Activated CD4-positive, alpha-beta T cell treated with anti-CD3 and anti-CD28 coated beads for 4 hours (primary cell): Measurements from ENCODE around the gene KEL.

ENCODE experiments used
- DNase-seq, 2 donors: peaks; one replicate each; pipeline ENCODE4 v3.0.0-alpha.2; 2020

The KEL gene

DNA sequence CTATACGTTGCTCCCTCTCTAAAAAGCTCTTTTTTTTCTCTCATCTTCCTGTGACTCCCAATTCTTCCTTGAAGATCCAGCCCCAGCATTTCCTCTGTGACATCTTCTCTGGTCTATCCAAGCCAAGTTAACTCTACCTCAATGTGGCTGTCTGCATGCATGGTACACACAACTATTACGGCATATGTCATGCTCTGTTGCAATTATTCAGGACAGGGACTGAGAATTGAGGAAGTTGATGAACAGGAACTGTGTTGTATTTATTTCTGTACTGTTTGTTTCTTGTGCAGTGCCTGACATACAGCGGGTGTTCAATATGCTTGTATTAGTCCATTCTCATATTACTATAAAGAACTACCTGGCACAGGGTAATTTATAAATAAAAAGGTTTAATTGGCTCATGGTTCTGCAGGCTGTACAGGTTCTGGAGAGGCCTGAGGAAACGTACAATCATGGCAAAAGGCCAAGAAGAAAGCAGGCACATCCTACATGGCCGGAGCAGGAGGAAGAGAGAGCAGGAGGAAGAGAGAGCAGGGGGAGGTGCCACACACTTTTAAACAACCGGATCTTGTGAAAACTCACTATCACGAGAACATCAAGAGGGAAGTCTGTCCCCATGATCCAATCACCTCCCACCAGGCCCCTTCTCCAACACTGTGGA lies 34.9 kb downstream of the KEL start:
- no peak for DNase-seq

DNA sequence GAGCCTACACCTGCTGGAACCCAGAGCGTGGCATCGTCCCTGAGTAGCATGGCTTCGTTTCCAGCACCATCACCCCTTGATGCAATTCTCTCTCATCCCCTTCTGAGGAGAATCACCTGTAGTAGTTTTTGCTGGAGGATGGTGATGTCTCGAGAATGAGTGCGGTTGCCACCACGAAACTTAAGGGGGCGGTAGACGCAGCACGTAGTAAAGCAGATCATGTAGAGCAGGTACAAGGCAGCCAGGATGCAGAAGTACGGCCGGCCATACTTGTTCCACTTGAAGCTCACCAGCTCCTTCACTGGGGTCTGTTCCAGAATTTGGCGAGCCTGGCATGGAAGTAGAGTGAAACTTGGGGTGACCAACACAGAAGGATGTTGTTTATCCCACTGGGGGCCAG lies 36.8 kb downstream of the KEL start:
- no peak for DNase-seq

DNA sequence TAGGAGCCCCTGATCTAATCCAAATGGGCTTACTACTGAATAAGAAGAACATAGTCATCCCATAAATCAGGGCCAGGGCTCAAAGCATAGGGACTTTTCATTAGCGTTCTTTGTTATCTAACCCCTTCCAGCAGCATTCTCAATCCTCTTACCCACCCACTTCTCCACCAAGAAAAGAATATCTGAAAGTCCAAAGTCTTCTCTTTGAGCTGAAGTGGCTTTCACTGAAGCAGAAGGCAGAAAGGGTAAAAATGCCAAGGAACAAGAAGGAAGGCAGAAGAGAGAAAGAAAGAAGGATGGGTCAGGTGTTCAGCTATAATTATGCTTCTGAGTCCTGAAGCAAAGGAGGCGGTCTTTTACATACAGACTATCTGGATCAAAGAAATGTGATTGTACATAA lies 38.8 kb downstream of the KEL start:
- DNase-seq, result no peak

DNA sequence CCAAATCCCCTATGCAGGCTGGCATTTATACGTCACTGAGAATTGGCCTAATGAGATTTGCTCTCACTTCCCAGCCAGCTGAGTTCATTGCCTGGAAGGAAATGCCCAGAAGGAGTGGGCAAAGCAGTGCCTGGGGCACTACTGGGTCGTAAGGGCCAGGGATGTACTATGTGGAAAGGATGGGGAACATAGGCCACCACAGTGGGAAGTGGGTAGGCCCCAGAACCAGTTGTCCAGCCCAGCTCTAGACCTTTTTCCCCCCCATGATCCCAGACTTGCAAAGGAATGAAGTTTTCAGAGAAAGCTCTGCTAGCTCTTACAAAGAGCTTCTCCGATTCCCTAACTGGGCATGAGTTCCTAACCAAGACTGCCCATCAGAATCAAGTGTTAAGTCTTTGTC lies 42.5 kb downstream of the KEL start:
- DNase-seq, result no peak

DNA sequence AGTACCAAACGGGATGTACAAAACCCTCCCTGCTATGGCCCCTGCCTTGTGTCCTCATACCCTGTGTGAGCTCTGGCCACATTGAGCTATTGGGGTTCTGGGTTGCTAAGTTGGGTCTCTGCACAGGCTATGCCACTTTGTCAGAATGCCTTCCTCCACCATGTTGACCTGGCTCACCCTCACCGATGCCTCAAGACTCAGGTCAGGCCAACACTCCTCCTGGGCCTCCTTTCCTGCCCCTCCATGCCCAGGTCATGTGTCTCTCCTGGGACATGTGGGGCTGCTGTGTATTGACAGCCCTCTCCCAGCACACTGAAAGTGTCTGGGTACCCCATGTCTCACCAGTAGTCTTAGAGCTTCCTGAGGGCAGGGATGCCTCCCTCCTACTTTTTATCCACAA lies 43.3 kb downstream of the KEL start:
- DNase-seq, result no peak

DNA sequence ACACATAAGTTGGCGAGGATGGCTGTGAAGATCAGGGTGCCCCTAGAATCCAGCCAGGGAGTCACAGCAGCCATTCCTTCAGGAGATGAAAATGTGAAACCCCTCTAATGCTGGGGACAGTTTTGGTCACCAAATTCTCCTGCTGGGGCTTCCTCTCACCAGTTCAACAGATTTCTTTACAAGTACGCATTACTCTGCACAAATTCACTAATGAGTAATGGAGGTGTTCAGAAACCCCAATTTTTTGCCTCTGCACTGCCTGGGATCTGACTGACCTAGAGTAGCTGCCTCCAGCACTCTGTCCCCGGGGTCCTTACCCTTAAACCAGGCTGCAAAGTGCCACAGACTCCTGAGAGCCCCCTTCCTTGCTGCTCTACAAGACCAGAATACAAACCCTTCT lies 44.7 kb downstream of the KEL start:
- DNase-seq, result no peak

DNA sequence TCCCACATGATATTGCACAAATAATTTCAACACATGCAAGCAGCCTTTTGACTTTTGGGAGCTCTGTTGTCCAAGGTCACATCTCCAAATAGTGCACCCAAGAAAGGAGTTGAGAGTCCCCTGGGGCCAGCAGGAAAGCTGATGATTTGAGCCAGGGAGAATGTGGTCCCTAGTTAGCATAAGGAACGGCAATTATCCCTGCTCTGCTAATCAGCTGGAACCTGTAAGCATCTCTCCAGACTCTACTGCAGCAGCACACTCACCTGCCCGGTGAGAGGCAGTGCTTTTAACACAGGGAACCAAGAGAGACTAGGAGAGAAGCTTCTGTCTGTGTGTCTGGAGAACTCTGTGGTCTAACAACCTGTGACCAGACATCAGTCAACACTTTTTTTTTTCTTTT lies 45.7 kb downstream of the KEL start:
- DNase-seq, result no peak

DNA sequence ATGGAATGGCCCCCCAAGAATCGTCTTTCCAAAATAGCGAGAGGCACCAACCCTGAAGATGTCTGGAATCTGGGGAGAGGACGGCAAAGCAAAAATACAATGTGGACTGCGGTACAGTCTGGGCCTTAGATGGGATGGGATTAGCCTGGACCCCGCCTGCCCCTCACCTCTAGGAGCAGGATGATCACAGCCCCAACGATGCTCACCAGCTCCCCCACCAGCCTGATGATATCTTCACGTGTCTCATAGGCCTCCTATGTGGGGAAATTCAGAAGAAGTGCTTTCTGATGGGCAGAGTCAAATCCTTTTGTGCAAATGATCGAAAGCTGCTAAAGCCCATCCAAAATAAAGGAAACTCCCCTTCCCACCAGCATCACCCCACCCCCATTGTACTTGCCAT lies 46.8 kb downstream of the KEL start:
- DNase-seq, result no peak

DNA sequence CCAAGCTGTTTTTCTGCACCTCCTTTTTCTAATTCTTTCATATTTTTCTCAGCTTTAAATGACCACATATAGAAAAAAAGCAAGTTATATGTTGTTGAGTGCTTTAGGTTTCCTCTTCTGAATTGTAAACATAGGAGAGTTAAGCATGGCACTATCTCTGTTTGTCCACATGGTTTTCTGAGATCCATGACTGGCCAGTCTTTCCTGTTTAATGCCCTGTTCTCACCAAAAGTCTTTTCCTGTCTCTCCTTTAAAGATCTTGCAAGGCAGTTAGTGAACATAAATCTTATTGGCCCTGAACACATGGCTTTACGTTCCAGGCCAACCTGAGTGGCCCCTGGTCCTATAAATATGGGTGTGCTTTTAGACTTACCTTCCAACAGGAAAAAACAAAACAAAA lies 48.0 kb downstream of the KEL start:
- no peak for DNase-seq

DNA sequence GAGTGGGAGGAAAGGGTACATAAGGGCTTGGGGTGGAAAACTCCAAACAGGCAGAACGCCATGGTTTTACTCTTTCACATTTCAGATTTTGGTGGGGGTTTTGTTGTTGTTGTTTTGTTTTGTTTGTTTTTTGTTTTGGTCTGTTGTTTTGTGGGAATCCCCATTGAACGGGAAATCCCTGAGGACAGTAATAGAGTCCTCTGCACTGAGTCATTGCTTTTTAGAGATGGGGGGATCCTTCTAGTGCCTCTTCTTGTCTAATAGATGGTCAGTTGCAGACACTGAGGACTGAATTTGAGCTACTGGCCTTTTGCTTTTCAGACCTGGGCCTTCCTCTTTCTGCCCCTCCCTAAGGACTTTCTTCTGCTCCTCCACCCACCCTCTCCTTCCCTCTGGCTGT lies 48.6 kb downstream of the KEL start:
- DNase-seq, result no peak

DNA sequence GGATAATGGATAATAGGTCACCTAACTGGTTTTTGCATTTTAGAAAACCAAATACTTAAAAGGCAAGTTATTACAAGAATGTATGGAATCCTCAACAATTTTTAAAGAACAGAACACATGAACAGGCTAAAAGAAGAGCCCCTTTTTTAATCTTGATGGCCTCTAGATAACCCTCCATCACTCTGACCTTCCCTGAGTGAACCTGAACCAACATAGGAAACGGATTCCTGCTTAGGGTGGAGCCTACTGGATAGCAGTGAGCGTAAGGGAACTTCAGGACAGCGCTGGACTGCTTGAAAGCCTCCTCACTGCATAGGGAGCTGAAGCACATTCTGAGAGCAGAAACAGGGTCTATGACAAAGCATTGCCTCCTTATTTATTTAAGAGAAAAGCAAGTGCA lies 49.1 kb downstream of the KEL start:
- DNase-seq, result no peak

DNA sequence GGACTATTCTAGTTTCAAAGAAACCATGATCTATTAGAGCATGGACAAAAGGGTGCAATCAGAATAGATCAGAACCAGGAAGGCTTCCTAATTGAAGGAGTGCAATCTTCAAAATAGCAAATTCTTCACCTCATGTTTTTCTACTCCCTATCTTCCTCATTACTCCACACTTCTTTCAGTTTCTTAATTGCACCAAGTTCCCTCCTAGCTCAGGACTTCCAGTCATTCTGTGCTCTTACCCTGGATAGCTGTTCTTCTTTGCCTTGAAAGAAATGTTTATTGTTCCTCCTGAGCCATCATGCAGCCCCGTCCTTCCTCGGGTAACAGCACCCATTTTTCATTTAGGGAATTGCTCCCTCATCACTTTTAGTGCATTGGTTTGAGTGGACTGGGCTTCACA lies 51.7 kb downstream of the KEL start:
- DNase-seq, result no peak

DNA sequence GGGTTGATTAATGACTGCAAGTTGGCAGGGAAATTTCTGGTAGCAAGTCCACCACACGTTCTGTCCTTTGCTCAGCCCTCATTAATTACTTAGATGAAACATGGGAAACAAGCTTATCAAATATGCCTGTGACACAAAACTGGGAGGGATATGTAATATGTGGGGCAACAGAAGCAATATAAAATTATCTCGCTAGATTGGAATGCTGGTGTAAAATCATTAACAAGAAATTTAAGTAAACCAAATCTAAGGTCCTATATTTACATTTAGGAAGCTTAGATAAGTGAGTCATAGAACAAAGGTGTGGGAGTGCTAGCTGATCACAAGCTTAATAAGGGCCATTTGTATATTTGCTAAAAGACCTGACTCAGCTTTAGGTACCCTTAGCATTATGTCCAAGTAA lies 52.1 kb downstream of the KEL start:
- DNase-seq, result no peak

DNA sequence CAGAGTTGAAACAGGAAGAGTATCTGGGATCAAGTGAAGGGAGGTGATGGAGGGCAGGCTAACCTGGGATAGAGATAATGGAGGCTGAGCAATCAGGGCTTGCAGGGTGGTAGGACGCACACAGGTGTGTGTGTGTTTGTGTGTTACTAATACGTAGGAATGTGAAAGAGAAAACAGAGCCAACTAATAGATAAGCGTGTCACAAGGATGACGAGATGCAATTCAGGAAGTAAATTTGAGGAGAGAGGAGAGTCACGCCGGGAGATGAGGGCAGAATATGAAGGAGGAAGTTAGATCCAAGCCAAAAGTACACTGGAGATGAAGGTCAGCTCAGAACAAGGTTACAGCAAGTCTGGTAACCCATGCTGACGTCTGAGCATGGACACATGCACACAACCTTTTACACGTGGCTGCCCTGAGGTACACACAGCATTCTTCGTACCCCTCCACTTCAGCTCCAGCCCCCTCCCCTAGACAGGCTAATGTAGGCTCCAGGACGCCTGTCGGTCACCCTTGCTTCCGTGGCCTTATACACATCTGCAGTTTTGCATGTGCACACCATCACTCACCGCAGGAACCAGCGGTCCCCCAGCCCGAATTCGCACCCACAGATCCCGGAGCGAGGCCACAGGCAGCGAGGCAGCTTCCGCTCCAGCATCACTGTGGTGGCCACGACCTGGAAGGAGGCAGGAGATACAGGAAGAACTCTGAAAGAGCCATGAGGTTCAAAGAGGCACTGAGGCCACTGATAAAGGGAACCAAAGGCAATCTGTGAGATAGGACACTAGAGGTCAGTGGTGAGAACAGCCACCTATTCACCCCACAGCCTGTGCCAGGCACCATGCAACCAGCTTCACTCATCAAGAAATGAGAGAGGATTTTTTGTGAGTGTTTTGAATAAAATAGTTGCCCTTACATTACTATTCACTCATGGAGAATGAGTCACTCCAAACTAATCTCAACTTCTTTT lies 53.0 kb downstream of the KEL start:
- DNase-seq, result no peak

DNA sequence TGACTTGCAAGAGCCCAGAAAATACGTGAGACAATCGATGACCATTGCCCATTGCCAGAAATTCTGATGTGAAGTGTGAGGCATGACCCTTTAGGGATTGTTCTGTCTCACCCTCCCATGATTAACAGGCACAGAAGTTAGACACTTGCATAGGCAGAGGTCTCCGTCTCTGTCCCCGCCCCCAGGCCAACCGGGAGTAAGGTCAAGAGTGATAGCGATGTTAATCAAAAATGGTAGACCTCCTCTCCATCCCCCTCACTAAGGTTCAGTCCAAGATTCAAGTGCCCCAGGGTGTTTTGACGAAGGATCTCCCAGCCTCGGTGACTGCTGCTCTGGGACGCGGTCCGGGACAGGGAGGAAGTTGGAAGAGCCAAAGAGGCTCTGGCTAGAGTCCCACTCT lies 53.9 kb downstream of the KEL start:
- no peak for DNase-seq

DNA sequence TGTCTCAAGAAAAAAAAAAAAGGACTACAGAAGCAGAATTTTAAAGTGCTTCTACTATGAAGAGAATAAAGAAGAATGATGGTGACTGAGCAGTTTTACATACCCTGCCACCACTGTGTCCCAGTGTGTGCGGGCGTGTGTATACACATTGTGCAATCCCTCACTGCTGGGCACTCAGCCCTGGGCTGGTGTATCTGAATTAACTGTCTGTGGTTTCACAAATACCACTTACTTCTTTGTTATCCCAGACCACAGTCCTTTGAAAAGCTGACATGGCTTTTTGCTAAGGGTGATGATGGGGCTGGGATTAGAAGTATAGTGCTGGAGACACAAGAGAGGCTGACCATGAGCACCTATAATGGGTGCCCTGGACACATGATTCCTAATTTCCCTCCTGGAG lies 55.5 kb downstream of the KEL start:
- DNase-seq, result no peak

DNA sequence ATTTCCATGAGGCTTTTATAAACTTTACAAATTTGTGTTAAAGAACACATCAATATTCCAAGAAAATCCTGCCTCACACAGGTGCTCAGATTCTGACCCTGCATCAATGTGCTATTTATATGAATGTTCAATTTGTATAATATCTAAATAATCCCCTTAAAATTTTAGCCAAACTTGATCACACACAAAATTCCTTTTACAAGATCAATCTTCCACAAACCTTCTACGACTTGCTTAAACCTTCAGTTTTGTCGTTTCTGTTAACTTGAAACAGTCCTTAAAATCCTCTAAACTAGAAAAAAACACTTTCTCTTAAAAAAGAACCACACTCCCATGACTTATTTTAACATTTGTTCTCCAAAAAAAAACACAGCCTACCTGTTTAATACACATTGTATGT lies 56.4 kb downstream of the KEL start:
- DNase-seq, result no peak

DNA sequence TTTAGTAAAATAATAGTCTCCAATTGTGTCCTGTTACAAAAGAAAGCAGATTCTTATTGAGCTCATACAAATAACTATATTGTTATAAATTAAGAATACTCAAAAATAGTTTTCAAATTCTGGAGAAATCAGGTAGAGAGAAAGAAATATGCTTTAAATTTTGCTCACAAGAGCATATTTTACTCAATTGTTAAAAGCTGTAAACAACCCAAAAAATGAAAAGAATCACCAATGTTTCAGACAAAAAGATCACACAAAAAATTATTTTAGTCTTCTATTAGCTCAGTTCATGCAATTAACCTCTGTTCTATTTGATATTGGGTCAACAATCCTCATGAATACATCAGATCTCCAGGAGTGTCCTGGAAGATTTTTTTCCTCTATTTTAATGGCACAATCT lies 58.0 kb downstream of the KEL start:
- DNase-seq, result no peak

DNA sequence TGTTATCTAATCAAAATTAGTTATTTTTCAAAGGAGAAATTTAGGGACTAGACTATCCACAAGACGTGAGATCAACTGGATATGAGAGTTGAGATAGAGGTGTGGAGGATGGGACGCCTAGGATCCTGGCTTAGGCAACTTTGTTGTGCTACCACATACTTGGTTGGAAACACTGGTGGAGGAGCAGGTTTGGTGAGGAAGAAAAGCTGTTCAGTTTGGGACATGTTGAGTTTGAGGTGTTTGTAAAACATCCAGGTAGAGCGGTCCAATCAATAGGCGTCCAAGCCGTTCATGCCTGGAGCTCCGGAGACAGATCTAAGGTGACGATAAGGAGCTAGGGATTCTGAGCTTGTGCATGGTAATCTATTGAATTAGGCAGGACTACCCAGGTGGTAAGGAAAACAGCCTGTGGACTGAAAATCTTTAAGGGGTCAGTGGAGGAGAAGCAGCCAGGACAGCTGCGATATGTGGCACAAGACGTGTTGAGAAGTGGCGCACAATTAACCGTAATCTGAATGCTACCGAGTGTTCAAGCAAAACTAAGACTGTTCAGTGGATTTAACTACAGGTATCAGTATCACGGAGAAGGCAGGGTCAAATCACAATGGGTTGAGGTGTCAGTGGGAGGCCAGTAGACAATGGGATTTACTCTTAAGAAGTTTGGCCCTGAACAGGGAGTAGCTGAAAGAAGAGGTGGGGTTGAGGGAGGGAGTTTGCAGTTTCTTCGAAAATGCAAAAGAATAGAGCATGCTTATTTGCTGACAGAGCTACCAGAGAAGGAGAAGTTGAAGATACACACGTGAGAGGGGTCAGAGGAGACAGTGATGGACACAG lies 60.5 kb downstream of the KEL start:
- no peak for DNase-seq

DNA sequence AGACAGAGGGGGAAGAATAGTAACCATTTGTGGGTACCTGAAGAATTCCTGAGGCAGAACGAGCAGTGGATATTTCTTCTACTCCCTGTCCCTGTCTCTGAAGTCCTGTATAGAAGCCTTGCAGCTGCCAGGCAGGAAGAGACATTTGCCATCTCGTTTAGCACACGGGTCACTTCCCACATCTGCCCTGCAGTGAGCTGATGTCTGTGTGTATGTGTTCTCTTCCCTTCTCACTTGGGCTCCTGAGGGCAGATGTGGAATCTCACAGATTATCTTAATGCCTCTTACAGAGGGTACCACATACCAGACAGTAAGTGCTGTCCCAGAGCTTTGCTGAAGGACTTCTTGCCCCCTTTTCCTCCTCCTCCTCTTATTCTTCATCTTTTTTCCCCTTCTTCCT lies 62.5 kb downstream of the KEL start:
- no peak for DNase-seq

DNA sequence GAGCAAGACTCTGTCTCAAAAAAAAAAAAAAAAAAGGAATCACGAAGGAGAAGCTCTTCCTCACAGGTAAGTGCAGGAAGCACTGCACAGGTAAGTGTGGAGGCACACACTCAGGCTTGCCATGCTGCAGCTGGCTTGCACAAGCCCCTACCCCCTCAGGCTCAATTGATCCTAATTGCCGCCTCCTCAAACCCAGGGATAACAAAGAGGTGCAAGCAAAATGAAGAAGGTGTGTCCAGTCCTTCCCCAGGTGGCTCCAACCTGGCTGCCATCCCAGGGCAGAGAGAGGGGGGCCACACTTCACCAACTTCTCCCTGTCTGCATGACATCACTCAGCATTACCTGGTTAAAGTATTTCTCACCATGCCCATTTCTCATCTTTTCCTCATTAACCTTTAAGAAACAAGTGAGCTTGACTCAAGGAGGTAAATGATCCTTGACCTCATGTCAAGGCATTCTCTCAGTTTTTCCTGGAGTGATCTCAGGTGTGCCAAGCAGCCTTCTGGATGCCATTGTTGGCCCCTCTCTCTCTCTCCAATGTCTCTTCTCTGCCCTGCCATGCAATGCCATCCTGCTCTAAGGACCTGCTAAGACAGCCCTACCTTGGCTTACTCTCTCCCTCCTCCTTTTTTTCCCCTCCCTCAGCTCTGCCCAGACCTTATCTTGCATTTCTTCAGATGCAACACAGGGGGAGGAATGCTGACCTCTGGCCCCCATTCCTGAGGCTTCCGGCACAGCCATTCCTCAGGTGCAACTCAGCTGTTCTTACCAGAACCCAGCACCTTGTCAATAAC lies 63.6 kb downstream of the KEL start:
- DNase-seq, result no peak

DNA sequence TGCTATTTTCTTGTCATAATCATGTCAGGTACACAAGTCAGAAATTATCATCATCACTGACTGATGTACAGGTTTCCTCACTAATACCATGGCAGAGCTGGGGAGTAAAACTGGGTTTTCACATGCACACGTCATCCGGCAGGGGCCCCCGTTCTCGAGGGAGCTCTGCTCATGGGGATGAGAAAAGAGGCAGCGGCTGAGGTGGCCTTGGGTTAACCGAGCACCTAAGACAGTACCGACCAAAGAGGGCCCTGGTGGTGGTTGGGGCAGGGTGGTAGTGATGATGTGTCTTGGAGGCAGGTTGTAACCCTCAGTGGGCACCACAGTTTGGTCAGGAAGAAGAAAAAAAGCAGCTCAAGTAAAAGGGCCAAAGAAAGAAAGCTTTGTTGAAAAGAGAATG lies 64.5 kb downstream of the KEL start:
- no peak for DNase-seq
